CD4-positive, CD25-positive, alpha-beta regulatory T cell (primary cell): ENCODE data around the gene CABCOCO1. TPM values are rescaled to one million over a fixed set of nuclear protein-coding genes. Genes with fewer than 3 reads are reported as not detected.
"Not testable (repeated sequence)": the region's sequence is repeated elsewhere in the genome, so short reads cannot be mapped to it uniquely, and the experiment has no call there.

Experiments
- ATAC-seq, 2 donors: fragments of 150-1000 bp; cut with Tn5 transposase; one replicate each; pipeline ENCODE4 v1.10.0; 2021; ENCODE audit warnings: low read depth in 2 of 2, moderate number of reproducible peaks in 2 of 2, moderate library complexity in 1 of 2
- DNase-seq, 3 donors: peaks; one replicate each; pipeline versions ENCODE4 v3.0.0 to v3.0.0-alpha.2; 2012 to 2022; ENCODE audit warnings: mixed read lengths in 1 of 3
- H3K27ac ChIP-seq: one replicate; pipeline ENCODE4 v1.7.0; 2013; ENCODE audit warnings: mild to moderate bottlenecking, low read length; ENCODE audit not compliant: insufficient read depth, poor library complexity, severe bottlenecking
- H3K27me3 ChIP-seq: one replicate; pipeline ENCODE4 v1.7.0; 2013; ENCODE audit warnings: low read length; ENCODE audit not compliant: control insufficient read depth, insufficient read depth
- H3K36me3 ChIP-seq: one replicate; pipeline ENCODE4 v1.7.0; 2013; ENCODE audit warnings: mild to moderate bottlenecking, low read length, moderate library complexity; ENCODE audit not compliant: control insufficient read depth, insufficient read depth
- H3K4me1 ChIP-seq: 2 replicates; pipeline ENCODE4 v1.7.0; 2013; ENCODE audit warnings: mild to moderate bottlenecking, low read length; ENCODE audit not compliant: insufficient read depth, control insufficient read depth, poor library complexity, severe bottlenecking
- H3K4me3 ChIP-seq: one replicate; pipeline ENCODE4 v1.7.0; 2013; ENCODE audit warnings: low read depth, mild to moderate bottlenecking, low read length, moderate library complexity
- H3K9me3 ChIP-seq, 2 experiments: 1 replicate in 1 of 2; 2 replicates in 1 of 2; pipeline ENCODE4 v1.7.0; 2013; ENCODE audit warnings: low read length in 2 of 2, mild to moderate bottlenecking in 1 of 2, moderate library complexity in 1 of 2; ENCODE audit not compliant: control insufficient read depth in 2 of 2
- H3K27ac Mint-ChIP-seq, 3 donors: one replicate each; pipeline ENCODE4 v1.8.0; 2020 to 2022; ENCODE audit warnings: mild to moderate bottlenecking in 3 of 3, mixed read lengths in 3 of 3, moderate library complexity in 2 of 3
- H3K27me3 Mint-ChIP-seq: one replicate; pipeline ENCODE4 v1.8.0; 2022; ENCODE audit warnings: mild to moderate bottlenecking, mixed read lengths
- H3K36me3 Mint-ChIP-seq: one replicate; pipeline ENCODE4 v1.8.0; 2020; ENCODE audit warnings: mixed read lengths
- H3K4me1 Mint-ChIP-seq, 4 donors: one replicate each; pipeline ENCODE4 v1.8.0; 2020 to 2022; ENCODE audit warnings: mixed read lengths in 4 of 4, mild to moderate bottlenecking in 1 of 4
- H3K4me3 Mint-ChIP-seq, 4 donors: one replicate each; pipeline ENCODE4 v1.8.0; 2020 to 2022; ENCODE audit warnings: mild to moderate bottlenecking in 4 of 4, mixed read lengths in 4 of 4, moderate library complexity in 3 of 4
- H3K9me3 Mint-ChIP-seq, 7 donors: one replicate each; pipeline ENCODE4 v1.8.0; 2020 to 2022; ENCODE audit warnings: mixed read lengths in 7 of 7, mild to moderate bottlenecking in 3 of 7, moderate library complexity in 2 of 7
- polyA plus RNA-seq, 4 donors: library from polyadenylated mRNA; unstranded; fragments of 300-500 nt; fragmentation: Illumina TruSeq; gene quantifications; one replicate each; pipeline ENCODE4 v1.2.3, GENCODE V29; 2021
- total RNA-seq: library from RNA; stranded (reverse); gene quantifications from one replicate; pipeline ENCODE4 v1.2.3, GENCODE V29; 2022

The CABCOCO1 gene
- total and polyA plus RNA-seq, 5 donors from 2014 or later = not detected

GRCh38 chr10:61682323-61682722 is 19.6 kb downstream of the CABCOCO1 start:
- Mint-ChIP-seq H3K4me1 (no peaks in the 10 kb centered on the region), H3K9me3 (peaks cover 0 to 3% (median 0%) of the 10 kb centered on the region in 7 donors)

GRCh38 chr10:61683319-61683718 is 20.6 kb downstream of the CABCOCO1 start:
- no peak overlapping the region for H3K4me3 Mint-ChIP-seq
- ATAC-seq (no peak), DNase-seq (no peak)
- H3K27me3 Mint-ChIP-seq = peaks cover 12% of the 10 kb centered on the region
- peak overlapping the region in 1 of 3 donors; percentile 26 for H3K27ac Mint-ChIP-seq
- H3K4me1 Mint-ChIP-seq = no peaks in the 10 kb centered on the region
- H3K27ac ChIP-seq = no peak overlapping the region
- no peaks in the 10 kb centered on the region for H3K9me3 ChIP-seq
- no peaks in the 10 kb centered on the region for H3K36me3 ChIP-seq
- no peaks in the 10 kb centered on the region for H3K36me3 Mint-ChIP-seq
- no peaks in the 10 kb centered on the region for H3K4me1 ChIP-seq
- no peak overlapping the region for H3K4me3 ChIP-seq
- peaks cover 0 to 3% (median 0%) of the 10 kb centered on the region in 7 donors for H3K9me3 Mint-ChIP-seq
- peaks cover 8% of the 10 kb centered on the region for H3K27me3 ChIP-seq

More at GRCh38 chr10:61682323-61682722, 19.6 kb downstream of the CABCOCO1 start:
- Histone ChIP-seq H3K36me3 (no peaks in the 10 kb centered on the region), H3K9me3 (no peaks in the 10 kb centered on the region), H3K4me1 (no peaks in the 10 kb centered on the region), H3K27ac (no peak overlapping the region), H3K27me3 (peaks cover 4% of the 10 kb centered on the region), H3K4me3 (no peak overlapping the region)
- Mint-ChIP-seq H3K36me3 (no peaks in the 10 kb centered on the region), H3K27ac (no peak overlapping the region), H3K27me3 (peaks cover 13% of the 10 kb centered on the region), H3K4me3 (no peak overlapping the region)
- ATAC-seq = no peak
- DNase-seq = no peak

- Histone ChIP-seq H3K27ac (no peak overlapping the region), H3K9me3 (no peaks in the 10 kb centered on the region), H3K27me3 (peaks cover 13% of the 10 kb centered on the region), H3K4me1 (no peaks in the 10 kb centered on the region), H3K4me3 (no peak overlapping the region), H3K36me3 (no peaks in the 10 kb centered on the region)
- H3K9me3 Mint-ChIP-seq = peaks cover 0 to 2% (median 0%) of the 10 kb centered on the region in 7 donors
- H3K27ac Mint-ChIP-seq = no peak overlapping the region
- H3K36me3 Mint-ChIP-seq = no peaks in the 10 kb centered on the region
- DNase-seq = no peak
- peaks cover 11% of the 10 kb centered on the region for H3K27me3 Mint-ChIP-seq
- H3K4me1 Mint-ChIP-seq = no peaks in the 10 kb centered on the region
- H3K4me3 Mint-ChIP-seq = no peak overlapping the region
- ATAC-seq = no peak
Observed at GRCh38 chr10:61684894-61685507, 22.3 kb downstream of the CABCOCO1 start.

- no peak overlapping the region for H3K4me3 ChIP-seq
- no peak overlapping the region for H3K27ac ChIP-seq
- no peak overlapping the region for H3K27ac Mint-ChIP-seq
- no peaks in the 10 kb centered on the region for H3K9me3 ChIP-seq
- H3K4me3 Mint-ChIP-seq = no peak overlapping the region
- ATAC-seq = no peak
- peaks cover 16% of the 10 kb centered on the region for H3K27me3 ChIP-seq
- peaks cover 0 to 6% (median 0%) of the 10 kb centered on the region in 7 donors for H3K9me3 Mint-ChIP-seq
- H3K36me3 Mint-ChIP-seq = no peaks in the 10 kb centered on the region
- no peaks in the 10 kb centered on the region for H3K4me1 Mint-ChIP-seq
- no peaks in the 10 kb centered on the region for H3K36me3 ChIP-seq
- peaks cover 31% of the 10 kb centered on the region for H3K27me3 Mint-ChIP-seq
- H3K4me1 ChIP-seq = no peaks in the 10 kb centered on the region
- DNase-seq = no peak
Observed at GRCh38 chr10:61688551-61689308, 26.0 kb downstream of the CABCOCO1 start.

- not testable (repeated sequence) for H3K36me3 ChIP-seq, H3K9me3 ChIP-seq, H3K4me1 Mint-ChIP-seq, H3K9me3 Mint-ChIP-seq, H3K4me3 ChIP-seq, H3K27ac ChIP-seq, H3K4me1 ChIP-seq, DNase-seq, H3K36me3 Mint-ChIP-seq, ATAC-seq, H3K27ac Mint-ChIP-seq, H3K4me3 Mint-ChIP-seq
- peaks cover 16% of the 10 kb centered on the region for H3K27me3 ChIP-seq
- peaks cover 35% of the 10 kb centered on the region for H3K27me3 Mint-ChIP-seq
Observed at GRCh38 chr10:61691667-61692066, 28.9 kb downstream of the CABCOCO1 start.

- no peaks in the 10 kb centered on the region for H3K36me3 Mint-ChIP-seq
- Histone ChIP-seq H3K27ac (no peak overlapping the region), H3K9me3 (no peaks in the 10 kb centered on the region), H3K27me3 (peaks cover 14% of the 10 kb centered on the region), H3K36me3 (no peaks in the 10 kb centered on the region), H3K4me3 (no peak overlapping the region), H3K4me1 (no peaks in the 10 kb centered on the region)
- no peak for ATAC-seq
- H3K27ac Mint-ChIP-seq = no peak overlapping the region
- H3K4me1 Mint-ChIP-seq = no peaks in the 10 kb centered on the region
- H3K4me3 Mint-ChIP-seq = no peak overlapping the region
- H3K27me3 Mint-ChIP-seq = peaks cover 31% of the 10 kb centered on the region
- no peak for DNase-seq
- H3K9me3 Mint-ChIP-seq = peaks cover 0 to 6% (median 0%) of the 10 kb centered on the region in 7 donors
Observed at GRCh38 chr10:61692447-61693010, 29.8 kb downstream of the CABCOCO1 start.

GRCh38 chr10:61698968-61699655 is 36.4 kb downstream of the CABCOCO1 start:
- ATAC-seq = no peak
- peaks cover 9% of the 10 kb centered on the region for H3K27me3 Mint-ChIP-seq

More at GRCh38 chr10:61698968-61699655, 36.4 kb downstream of the CABCOCO1 start:
- no peak for DNase-seq
- no peaks in the 10 kb centered on the region for H3K4me1 ChIP-seq
- no peaks in the 10 kb centered on the region for H3K9me3 ChIP-seq
- Mint-ChIP-seq H3K27ac (no peak overlapping the region), H3K9me3 (no peaks in the 10 kb centered on the region), H3K4me1 (no peaks in the 10 kb centered on the region), H3K4me3 (no peak overlapping the region), H3K36me3 (no peaks in the 10 kb centered on the region)
- H3K36me3 ChIP-seq = no peaks in the 10 kb centered on the region
- no peak overlapping the region for H3K27ac ChIP-seq
- H3K4me3 ChIP-seq = no peak overlapping the region
- peaks cover 9% of the 10 kb centered on the region for H3K27me3 ChIP-seq
